Astrocyte of the cerebellum (primary cell): Measurements from ENCODE around the gene KRTAP2-2.
A peak's percentile ranks its signal among the peaks of the same experiment; 100 is the strongest.
"Not testable (repeated sequence)": the region's sequence is repeated elsewhere in the genome, so short reads cannot be mapped to it uniquely, and the experiment has no call there.

Experiments
- DNase-seq: peaks from one replicate; pipeline ENCODE4 v3.0.0-alpha.2; 2011; ENCODE audit warnings: low read depth
- H3K4me3 ChIP-seq: 2 replicates; pipeline ENCODE4 v1.5.1; 2011; ENCODE audit warnings: mild to moderate bottlenecking, low read depth, low read length, moderate library complexity
- in situ Hi-C: cut with HindIII; loops from 2 replicates; pipeline ENCODE4 v1.10.0; 2017; ENCODE audit warnings: low sequenced_read_pairs
- TF ChIP-seq, protein P1 (sequence below): IDR thresholded peaks from 2 replicates; pipeline ENCODE4 v1.5.1; 2012; ENCODE audit warnings: low read length, low read depth, moderate library complexity, mild to moderate bottlenecking; ENCODE audit errors: missing control alignments

The KRTAP2-2 gene

DNA sequence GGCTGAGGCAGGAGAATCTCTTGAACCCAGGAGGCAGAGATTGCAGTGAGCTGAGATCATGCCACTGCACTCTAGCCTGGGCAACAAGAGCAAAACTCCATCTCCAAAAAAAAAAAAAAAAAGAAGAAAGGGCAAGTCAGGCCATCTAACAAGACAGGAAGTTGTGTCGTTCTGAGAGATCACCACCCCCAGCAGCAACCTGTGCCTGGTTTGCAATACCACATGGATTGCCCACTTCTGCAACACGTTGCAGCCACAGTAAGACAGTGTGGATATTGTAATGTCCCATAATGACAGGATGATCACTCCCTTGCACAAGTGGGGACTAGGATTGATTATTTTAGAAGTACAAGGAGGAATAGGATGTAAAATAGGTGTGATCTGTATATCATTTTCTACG lies 14.0 kb upstream of the KRTAP2-2 start:
- no peak overlapping the region for H3K4me3 ChIP-seq
- no peak for DNase-seq
- TF ChIP-seq, protein P1, sequence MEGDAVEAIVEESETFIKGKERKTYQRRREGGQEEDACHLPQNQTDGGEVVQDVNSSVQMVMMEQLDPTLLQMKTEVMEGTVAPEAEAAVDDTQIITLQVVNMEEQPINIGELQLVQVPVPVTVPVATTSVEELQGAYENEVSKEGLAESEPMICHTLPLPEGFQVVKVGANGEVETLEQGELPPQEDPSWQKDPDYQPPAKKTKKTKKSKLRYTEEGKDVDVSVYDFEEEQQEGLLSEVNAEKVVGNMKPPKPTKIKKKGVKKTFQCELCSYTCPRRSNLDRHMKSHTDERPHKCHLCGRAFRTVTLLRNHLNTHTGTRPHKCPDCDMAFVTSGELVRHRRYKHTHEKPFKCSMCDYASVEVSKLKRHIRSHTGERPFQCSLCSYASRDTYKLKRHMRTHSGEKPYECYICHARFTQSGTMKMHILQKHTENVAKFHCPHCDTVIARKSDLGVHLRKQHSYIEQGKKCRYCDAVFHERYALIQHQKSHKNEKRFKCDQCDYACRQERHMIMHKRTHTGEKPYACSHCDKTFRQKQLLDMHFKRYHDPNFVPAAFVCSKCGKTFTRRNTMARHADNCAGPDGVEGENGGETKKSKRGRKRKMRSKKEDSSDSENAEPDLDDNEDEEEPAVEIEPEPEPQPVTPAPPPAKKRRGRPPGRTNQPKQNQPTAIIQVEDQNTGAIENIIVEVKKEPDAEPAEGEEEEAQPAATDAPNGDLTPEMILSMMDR: no peak
- in situ Hi-C loops: no loop called here

DNA sequence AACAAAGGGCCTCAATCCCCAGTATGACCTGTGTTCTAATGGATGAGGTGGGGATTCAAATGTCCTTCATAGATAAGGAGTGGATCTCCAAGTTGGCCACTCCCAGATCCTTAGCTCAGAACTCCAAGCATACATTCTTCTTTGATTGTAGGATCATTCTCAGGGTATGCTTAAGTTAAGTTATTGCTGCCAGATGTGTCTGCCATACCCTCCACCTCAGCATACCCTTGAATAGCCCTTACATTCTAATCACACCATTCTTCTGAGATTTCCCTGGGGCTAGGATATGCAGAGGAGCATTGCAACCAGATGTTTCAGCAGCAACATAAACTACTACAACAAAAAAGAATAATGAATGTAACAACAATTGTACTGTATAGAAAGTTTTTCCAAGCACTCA lies 12.3 kb upstream of the KRTAP2-2 start:
- TF ChIP-seq, protein P1: no peak
- H3K4me3 ChIP-seq: no peak overlapping the region
- no peak for DNase-seq
- in situ Hi-C loops: no loop called here

DNA sequence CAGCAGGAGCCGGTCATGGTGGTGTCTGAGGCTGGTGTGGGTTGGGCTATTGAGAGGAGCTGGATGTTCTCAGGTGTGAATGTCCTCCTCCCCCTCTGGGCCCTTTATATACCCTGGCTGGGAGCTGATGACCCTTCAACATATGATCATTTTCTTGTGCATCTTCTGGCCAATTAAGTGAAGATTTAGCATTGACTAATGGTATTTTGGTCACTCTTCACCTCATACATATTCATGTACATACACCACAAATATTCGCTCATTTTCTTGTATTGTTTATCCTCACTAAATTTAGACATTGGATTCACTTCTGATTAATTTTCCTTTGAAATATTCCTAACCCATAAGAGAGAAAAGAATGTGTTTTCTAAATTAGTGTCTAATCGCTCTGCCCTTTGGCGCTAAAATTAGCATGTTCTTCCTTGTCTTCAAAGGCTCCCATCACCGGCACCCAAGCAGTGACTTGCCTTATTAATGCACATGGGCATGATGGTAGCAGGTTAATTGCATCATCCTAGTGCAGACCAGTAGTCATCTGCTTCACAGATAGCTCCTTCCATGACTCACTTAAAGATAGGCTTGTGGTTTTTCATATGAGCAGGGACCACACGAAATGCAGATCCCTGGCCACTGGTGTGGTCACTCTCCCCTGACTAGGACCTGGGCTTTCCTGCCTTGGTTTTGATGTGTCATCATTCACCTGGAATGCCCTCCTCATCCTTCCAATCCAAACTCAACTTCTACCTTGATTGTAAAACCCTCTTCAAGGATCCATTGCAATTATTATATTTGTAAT lies 11.0 kb upstream of the KRTAP2-2 start, which contains the start of gene KRTAP2-4:
Gene KRTAP2-4 (minus strand): TSS at position 51 of the 796 bp plus-strand sequence. CDS start 34 bp downstream, at position 17.
- H3K4me3 ChIP-seq: no peak within 1 kb of the TSS
- in situ Hi-C loops: no loop called here
- TF ChIP-seq, protein P1: no peak
- DNase-seq: no peak

DNA sequence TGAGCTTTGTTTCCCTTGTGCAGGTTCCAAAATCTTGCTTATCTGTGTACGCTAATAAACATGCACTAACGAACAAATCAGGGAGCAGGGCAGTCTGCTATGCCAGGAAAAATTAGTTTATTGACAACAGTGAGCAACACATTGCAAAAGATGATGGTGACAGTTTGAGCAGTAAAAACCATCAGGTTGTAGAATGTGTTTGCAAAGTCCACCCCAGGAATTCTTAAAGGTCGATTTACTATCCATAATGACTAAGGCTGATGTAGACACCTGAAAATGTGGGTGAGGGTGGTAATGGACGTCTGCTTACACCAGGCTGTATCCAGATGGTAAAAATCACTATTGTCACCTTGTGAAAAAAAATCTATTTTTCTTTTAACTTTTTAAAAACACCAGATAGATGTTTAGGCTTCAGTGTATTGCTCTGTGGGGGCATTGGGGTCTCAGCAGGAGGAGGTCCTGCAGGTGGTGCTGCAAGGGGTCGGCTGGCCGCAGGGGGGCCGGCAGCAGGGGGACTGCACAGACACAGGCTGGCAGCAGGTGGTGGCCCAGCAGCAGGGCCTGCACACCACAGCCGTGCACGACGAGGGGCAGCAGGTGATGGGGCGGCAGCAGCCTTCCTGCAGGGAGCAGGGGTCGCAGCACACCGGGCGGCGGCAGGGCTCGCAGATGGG lies 10.1 kb upstream of the KRTAP2-2 start:
- H3K4me3 ChIP-seq, in situ Hi-C loops, DNase-seq: not testable (repeated sequence)

DNA sequence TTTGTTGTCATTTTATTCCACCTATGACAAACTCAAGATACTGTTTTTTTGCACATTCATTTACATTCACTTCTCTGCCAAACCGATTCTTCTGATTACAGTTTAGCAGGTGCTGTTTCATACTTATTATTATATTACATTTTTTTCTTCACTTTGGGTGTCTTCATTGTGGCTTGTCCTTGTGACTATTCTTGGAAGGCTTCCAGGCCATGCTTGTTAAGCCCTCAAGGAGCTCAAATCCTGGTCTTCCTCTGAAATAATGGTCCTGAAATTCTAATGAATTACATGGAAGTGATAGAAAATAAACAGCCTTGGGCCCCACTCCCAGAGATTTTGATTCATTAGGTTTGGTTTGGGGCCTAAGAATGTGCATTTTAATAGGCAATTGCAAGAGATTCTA lies 9.3 kb upstream of the KRTAP2-2 start:
- in situ Hi-C loops: no loop called here
- no peak overlapping the region for H3K4me3 ChIP-seq
- DNase-seq: no peak
- TF ChIP-seq, protein P1: no peak

DNA sequence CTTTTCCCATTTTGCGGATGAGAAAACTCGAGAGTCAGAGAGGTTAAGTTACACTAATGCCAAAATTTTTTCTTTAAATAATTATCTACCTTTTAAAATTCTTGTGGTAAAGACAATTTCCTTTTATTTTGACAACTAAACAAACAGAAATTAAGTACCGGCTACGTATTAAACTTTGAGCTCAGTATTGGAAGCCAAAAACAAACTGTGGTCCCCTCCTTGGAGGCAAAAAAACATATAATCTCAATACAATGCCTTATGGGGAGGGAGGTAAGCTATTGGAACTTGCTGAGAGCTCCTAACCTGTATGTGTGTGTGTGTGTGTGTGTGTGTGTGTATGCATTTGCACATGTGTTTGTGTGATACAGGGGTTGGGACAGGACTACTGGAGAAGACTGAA lies 8.4 kb upstream of the KRTAP2-2 start:
- no peak overlapping the region for H3K4me3 ChIP-seq
- in situ Hi-C loops: no loop called here
- TF ChIP-seq, protein P1: no peak

DNA sequence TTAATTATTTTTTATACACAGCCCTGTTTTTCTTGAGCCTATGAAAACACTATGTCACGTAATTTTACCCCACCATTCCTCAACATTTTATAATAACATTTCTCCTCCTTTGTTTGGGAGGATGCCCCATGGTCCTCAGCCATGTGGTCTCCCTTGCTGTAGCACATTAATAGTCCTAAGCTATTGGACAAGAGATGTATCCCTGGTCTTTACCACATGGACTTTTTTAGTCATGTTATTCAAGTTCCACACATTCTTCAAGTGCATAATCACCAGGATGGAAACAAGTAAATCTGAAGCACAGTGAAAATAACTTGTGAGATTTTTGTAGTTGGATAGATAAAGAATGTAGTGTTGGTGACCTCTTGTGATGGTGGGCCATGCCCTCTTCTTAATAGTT lies 6.9 kb upstream of the KRTAP2-2 start:
- TF ChIP-seq, protein P1: no peak
- peak; percentile 79 for DNase-seq
- in situ Hi-C loops: no loop called here
- no peak overlapping the region for H3K4me3 ChIP-seq

More for the DNA sequence above, 8.4 kb upstream of the KRTAP2-2 start:
- DNase-seq: no peak
